CD4-positive, alpha-beta T cell treated with Interleukin-4 for 1 hour (primary cell): ENCODE data around the gene TMEM80.

Source experiments
- DNase-seq, 2 donors: peaks; one replicate each; pipeline ENCODE4 v3.0.0-alpha.2; 2020 to 2022

TMEM80 gene

GRCh38 chr11:748007-748359 is 52.4 kb downstream of the TMEM80 start:
- no peak for DNase-seq

GRCh38 chr11:749731-750130 is 54.1 kb downstream of the TMEM80 start:
- DNase-seq, result no peak
